Fibroblast of pulmonary artery (primary cell): ENCODE measurements around the gene CEP97.

Experiments
- DNase-seq: peaks from one replicate; pipeline ENCODE4 v3.0.0-alpha.2; 2010; ENCODE audit warnings: low read depth
- H3K4me3 ChIP-seq: replicated peaks from 2 replicates; pipeline ENCODE4 v1.5.1; 2011; ENCODE audit warnings: low read depth, mild to moderate bottlenecking, control low read depth, low read length, moderate library complexity
- CTCF ChIP-seq: IDR thresholded peaks from 2 replicates; pipeline ENCODE4 v1.5.1; 2011; ENCODE audit warnings: mild to moderate bottlenecking, control low read depth, low read length, inconsistent platforms; ENCODE audit errors: missing control alignments

The CEP97 gene

GRCh38 chr3:101779822-101780381, 55.5 kb downstream of the CEP97 start:
- DNase-seq: peak; percentile 7
- TF ChIP-seq CTCF: no peak
- peak overlapping the region; percentile 75 for H3K4me3 ChIP-seq

DNA sequence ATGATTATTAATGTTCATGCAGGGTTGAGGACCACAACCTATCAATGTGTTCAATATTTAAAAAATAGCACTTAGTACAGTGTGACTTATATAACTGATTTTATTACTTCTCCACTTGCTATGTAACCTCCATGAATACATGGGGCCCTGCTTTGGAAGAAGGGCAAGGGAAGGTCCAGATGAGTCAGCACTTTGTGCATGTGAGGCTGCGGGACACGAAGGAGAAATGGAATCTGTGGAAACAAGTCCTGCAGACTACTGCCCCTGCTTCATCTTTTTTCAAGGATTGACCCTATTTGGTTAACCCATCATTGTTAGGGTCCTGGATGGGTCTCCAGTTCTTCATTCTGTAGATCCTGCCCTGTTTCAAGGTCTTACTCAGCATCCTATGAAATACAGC, 56.2 kb downstream of the CEP97 start:
- peak; percentile 81 for DNase-seq
- no peak for TF ChIP-seq CTCF
- peak overlapping the region; percentile 75 for H3K4me3 ChIP-seq

DNA sequence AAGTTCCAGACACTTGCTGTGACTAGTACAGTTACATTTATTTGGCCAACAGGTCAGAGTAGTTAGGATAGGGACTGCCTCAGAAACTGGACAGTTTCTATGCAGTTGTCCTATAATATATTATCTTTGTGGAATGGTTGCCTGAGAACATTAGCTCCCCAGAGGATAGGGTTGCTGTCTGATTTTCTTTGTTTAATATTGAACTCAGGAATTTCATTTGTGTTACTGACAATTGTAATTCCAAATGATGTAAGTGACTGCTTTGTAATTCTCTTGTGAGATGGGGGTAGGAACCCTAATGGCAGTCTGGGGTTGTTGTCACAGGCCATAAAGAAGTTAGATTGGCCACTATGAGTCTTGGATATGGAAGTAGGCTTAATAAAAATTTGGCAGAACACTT, 56.8 kb downstream of the CEP97 start:
- TF ChIP-seq CTCF: no peak
- peak; percentile 20 for DNase-seq
- H3K4me3 ChIP-seq: peak overlapping the region; percentile 75

GRCh38 chr3:101784855-101785613, 60.6 kb downstream of the CEP97 start:
- H3K4me3 ChIP-seq: no peak overlapping the region
- no peak for TF ChIP-seq CTCF
- no peak for DNase-seq

DNA sequence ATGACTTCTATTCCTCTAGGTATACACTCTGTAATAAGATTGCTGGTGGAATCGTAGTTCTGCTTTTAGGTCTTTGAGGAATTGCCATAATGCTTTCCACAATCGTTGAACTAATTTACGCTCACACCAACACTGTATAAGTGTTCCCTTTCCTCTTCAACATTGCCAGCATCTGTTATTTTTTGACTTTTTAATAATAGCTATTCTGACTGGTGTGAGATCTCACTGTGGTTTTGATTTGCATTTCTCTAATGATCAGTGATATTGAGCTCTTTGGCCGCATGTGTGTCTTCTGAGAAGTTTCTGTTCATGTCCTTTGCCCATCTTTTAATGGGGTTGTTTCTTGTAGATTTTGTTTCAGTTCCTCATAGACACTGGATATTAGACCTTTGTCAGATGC, 67.4 kb downstream of the CEP97 start:
- H3K4me3 ChIP-seq: no peak overlapping the region
- no peak for DNase-seq
- TF ChIP-seq CTCF: no peak

- no peak for TF ChIP-seq CTCF
- no peak for DNase-seq
- H3K4me3 ChIP-seq: no peak overlapping the region
Observed at GRCh38 chr3:101796077-101796680, 71.8 kb downstream of the CEP97 start.

GRCh38 chr3:101801174-101801573, 76.8 kb downstream of the CEP97 start:
- H3K4me3 ChIP-seq: no peak overlapping the region
- TF ChIP-seq CTCF: no peak
- DNase-seq: no peak
